ENCODE data around the gene DNPH1. TPM values are rescaled to one million over a fixed set of nuclear protein-coding genes. Genes with fewer than 3 reads are reported as not detected.

Gene DNPH1, protein sequence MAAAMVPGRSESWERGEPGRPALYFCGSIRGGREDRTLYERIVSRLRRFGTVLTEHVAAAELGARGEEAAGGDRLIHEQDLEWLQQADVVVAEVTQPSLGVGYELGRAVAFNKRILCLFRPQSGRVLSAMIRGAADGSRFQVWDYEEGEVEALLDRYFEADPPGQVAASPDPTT
- total RNA-seq (2021; fragmentation: NEBNext Ultra II Directional; extraction: Animal tissue kit (Norgen Biotek cat#: 25700)) = 10 to 100 TPM; 38.3 to 56.3 (median 49.1) TPM
- long read RNA-seq, transcript DNPH1-201 (4 exons, 657 nt) = major isoform, 74 of 76 reads
- long read RNA-seq, partial matches to known transcripts = 0 of 76 reads
- long read RNA-seq, other reads (novel, unspliced or antisense) = 0 of 76 reads

- H3K4me1 Mint-ChIP-seq (ENCODE audit: low read depth) = peaks cover 22% of the 10 kb centered on the region
- peaks cover 23% of the 10 kb centered on the region for H3K27me3 Mint-ChIP-seq (ENCODE audit: insufficient read depth)
- peaks cover 6% of the 10 kb centered on the region for H3K36me3 Mint-ChIP-seq (ENCODE audit: low read depth)
- H3K9me3 Mint-ChIP-seq = no peaks in the 10 kb centered on the region
- peak; percentile 97 for TF ChIP-seq CTCF (IDR thresholded peaks at IDR 0.05)
- H3K4me3 Mint-ChIP-seq = peak within 1 kb of the TSS; percentile 87
- peak; percentile 45 for DNase-seq
- peak within 1 kb of the TSS; percentile 45 for H3K27ac Mint-ChIP-seq
Measured at GRCh38 chr6:43228951-43229802, at the start of gene DNPH1. DNPH1 (minus strand) TSS chr6:43229481; CDS start chr6:43229456, 25 bp downstream.

DNA sequence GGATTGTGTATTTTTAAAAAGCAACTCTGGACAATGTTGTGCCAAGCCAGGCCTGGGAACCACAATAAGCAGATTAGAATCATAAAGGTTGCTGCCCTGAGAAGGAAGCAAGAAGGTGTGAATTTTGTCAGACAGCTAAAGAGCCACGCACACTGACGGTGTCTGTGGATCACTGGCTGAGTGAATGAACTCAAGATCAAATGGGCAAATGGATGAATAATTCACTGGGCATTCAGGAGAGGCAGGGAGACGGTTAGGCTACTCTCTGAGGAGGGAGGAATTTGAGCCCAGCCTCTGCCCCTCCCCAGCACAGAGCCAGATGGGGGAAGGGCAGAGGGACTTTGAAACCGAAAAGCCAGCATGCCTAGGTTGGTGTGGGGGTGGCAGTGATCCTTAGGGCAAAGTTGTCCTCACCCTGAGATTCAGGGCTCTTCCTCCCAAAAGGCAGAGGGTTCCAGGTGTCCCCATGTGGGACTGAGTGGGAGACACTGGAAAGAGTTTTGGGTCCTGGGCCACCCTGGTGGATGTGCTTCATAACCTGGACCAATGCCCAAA lies 49.3 kb upstream of the DNPH1 start:
- Mint-ChIP-seq H3K9me3 (no peaks in the 10 kb centered on the region), H3K27ac (peak overlapping the region; percentile 84), H3K27me3 (ENCODE audit: insufficient read depth) (peaks cover 21% of the 10 kb centered on the region), H3K36me3 (ENCODE audit: low read depth) (no peaks in the 10 kb centered on the region), H3K4me3 (no peak overlapping the region), H3K4me1 (ENCODE audit: low read depth) (peaks cover 25% of the 10 kb centered on the region)
- TF ChIP-seq CTCF (IDR thresholded peaks at IDR 0.05) = no peak
- DNase-seq = peak; percentile 53

- Mint-ChIP-seq H3K9me3 (no peaks in the 10 kb centered on the region), H3K27ac (peak overlapping the region; percentile 84), H3K27me3 (ENCODE audit: insufficient read depth) (peaks cover 22% of the 10 kb centered on the region), H3K4me1 (ENCODE audit: low read depth) (peaks cover 25% of the 10 kb centered on the region), H3K36me3 (ENCODE audit: low read depth) (no peaks in the 10 kb centered on the region), H3K4me3 (no peak overlapping the region)
- DNase-seq = peak; percentile 2
- no peak for TF ChIP-seq CTCF (IDR thresholded peaks at IDR 0.05)
Measured at GRCh38 chr6:43277643-43278523, 48.6 kb upstream of the DNPH1 start.

GRCh38 chr6:43277306-43277642 lies 48.0 kb upstream of the DNPH1 start:
- H3K36me3 Mint-ChIP-seq (ENCODE audit: low read depth) = no peaks in the 10 kb centered on the region
- no peak overlapping the region for H3K27ac Mint-ChIP-seq
- peaks cover 20% of the 10 kb centered on the region for H3K27me3 Mint-ChIP-seq (ENCODE audit: insufficient read depth)
- TF ChIP-seq CTCF (IDR thresholded peaks at IDR 0.05) = no peak
- H3K4me3 Mint-ChIP-seq = no peak overlapping the region
- DNase-seq = no peak
- H3K9me3 Mint-ChIP-seq = no peaks in the 10 kb centered on the region
- H3K4me1 Mint-ChIP-seq (ENCODE audit: low read depth) = peaks cover 25% of the 10 kb centered on the region
